Progenitor cell of endocrine pancreas (in vitro differentiated cells): ENCODE data around the gene SPDYE11. TPM values are rescaled to one million over a fixed set of nuclear protein-coding genes. Genes with fewer than 3 reads are reported as not detected.
"Not testable (repeated sequence)": the region's sequence is repeated elsewhere in the genome, so short reads cannot be mapped to it uniquely, and the experiment has no call there.

Source experiments
- DNase-seq: peaks from one replicate; pipeline ENCODE4 v3.0.0; 2021; ENCODE audit warnings: low spot score; ENCODE audit not compliant: unreplicated experiment
- H3K27ac Mint-ChIP-seq: 2 replicates; pipeline ENCODE4 v1.8.0; 2021; ENCODE audit warnings: mild to moderate bottlenecking, moderate library complexity, mixed read lengths
- H3K27me3 Mint-ChIP-seq: 2 replicates; pipeline ENCODE4 v1.8.0; 2021; ENCODE audit warnings: mixed read lengths
- H3K36me3 Mint-ChIP-seq: 2 replicates; pipeline ENCODE4 v1.8.0; 2022; ENCODE audit warnings: mixed read lengths; ENCODE audit not compliant: insufficient read depth
- H3K4me1 Mint-ChIP-seq: 2 replicates; pipeline ENCODE4 v1.8.0; 2021; ENCODE audit warnings: low read depth, mixed read lengths
- H3K4me3 Mint-ChIP-seq: 2 replicates; pipeline ENCODE4 v1.8.0; 2021; ENCODE audit warnings: low read depth, mild to moderate bottlenecking, moderate library complexity, mixed read lengths
- H3K9me3 Mint-ChIP-seq: 2 replicates; pipeline ENCODE4 v1.8.0; 2021; ENCODE audit warnings: low read depth, mixed read lengths
- long read RNA-seq: library from polyadenylated mRNA; unstranded; transcript quantifications from one replicate; pipeline ENCODE4 v2.0.0, GENCODE V29; 2020
- total RNA-seq: library from RNA; stranded (reverse); gene quantifications from 2 replicates; pipeline ENCODE4 v1.2.1, GENCODE V29; 2021

SPDYE11 gene, protein sequence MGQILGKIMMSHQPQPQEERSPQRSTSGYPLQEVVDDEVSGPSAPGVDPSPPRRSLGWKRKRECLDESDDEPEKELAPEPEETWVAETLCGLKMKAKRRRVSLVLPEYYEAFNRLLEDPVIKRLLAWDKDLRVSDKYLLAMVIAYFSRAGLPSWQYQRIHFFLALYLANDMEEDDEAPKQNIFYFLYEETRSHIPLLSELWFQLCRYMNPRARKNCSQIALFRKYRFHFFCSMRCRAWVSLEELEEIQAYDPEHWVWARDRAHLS
- total RNA-seq, result 0.22 TPM in 1 of 2 replicates, not detected in the other
- long read RNA-seq, result 0 reads

DNA sequence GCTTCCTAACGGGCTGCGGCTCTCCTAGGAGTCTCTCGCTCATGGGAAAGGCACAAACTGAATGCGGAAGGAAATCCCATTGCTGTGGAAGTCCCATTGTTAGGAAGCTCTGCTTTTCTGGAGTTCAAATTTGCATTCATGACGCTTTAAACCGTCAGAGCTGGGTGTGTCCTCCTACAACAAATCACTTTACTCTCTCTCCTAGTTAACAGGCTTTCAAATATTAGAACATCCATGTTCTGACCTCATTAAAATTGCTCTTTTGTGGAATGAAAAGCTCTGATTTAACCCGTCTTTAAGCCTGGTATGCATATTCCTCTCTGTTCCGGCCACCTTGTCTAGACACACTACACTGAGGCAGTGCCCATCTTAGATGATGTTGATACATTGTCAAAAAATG is at the start of gene SPDYE11:
TSS of gene SPDYE11 (minus strand) at position 101 of the 400 bp plus-strand sequence. CDS start 1,800 bp downstream, outside the sequence.
- H3K9me3 Mint-ChIP-seq, H3K4me3 Mint-ChIP-seq, DNase-seq, H3K4me1 Mint-ChIP-seq, H3K27ac Mint-ChIP-seq, H3K27me3 Mint-ChIP-seq, H3K36me3 Mint-ChIP-seq: not testable (repeated sequence)

DNA sequence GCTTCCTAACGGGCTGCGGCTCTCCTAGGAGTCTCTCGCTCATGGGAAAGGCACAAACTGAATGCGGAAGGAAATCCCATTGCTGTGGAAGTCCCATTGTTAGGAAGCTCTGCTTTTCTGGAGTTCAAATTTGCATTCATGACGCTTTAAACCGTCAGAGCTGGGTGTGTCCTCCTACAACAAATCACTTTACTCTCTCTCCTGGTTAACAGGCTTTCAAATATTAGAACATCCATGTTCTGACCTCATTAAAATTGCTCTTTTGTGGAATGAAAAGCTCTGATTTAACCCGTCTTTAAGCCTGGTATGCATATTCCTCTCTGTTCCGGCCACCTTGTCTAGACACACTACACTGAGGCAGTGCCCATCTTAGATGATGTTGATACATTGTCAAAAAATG is 28.2 kb upstream of the SPDYE11 start, which contains the start of gene SPDYE9:
TSS of gene SPDYE9 (minus strand) at position 101 of the 400 bp plus-strand sequence. CDS start 1,800 bp downstream, outside the sequence.
- not testable (repeated sequence) for H3K4me1 Mint-ChIP-seq, DNase-seq, H3K9me3 Mint-ChIP-seq, H3K36me3 Mint-ChIP-seq, H3K27me3 Mint-ChIP-seq, H3K4me3 Mint-ChIP-seq, H3K27ac Mint-ChIP-seq

DNA sequence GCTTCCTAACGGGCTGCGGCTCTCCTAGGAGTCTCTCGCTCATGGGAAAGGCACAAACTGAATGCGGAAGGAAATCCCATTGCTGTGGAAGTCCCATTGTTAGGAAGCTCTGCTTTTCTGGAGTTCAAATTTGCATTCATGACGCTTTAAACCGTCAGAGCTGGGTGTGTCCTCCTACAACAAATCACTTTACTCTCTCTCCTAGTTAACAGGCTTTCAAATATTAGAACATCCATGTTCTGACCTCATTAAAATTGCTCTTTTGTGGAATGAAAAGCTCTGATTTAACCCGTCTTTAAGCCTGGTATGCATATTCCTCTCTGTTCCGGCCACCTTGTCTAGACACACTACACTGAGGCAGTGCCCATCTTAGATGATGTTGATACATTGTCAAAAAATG is 28.0 kb downstream of the SPDYE11 start, which contains the start of gene SPDYE8:
TSS of gene SPDYE8 (minus strand) at position 101 of the 400 bp plus-strand sequence. CDS start 1,800 bp downstream, outside the sequence.
- H3K36me3 Mint-ChIP-seq, H3K27me3 Mint-ChIP-seq, DNase-seq, H3K4me3 Mint-ChIP-seq, H3K9me3 Mint-ChIP-seq, H3K4me1 Mint-ChIP-seq, H3K27ac Mint-ChIP-seq: not testable (repeated sequence)

DNA sequence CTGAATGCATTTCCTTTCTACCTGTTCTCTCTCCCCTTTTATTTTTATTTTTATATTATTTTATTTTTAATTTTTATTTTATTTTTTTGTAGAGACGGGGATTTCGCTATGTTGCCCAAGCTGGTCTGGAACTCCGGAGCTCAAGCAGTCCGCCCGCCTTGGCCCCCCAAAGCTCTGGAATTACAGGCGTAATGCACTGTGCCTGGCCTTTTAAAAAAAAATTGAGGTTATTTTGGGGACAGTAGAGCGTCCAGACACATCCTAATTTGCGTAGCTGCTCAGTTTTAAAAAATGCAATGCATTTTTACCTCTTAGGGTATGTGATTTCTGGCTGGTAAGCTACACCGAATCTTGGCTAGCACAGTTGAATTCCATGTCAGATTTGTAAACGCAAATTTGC is 51.2 kb downstream of the SPDYE11 start:
- not testable (repeated sequence) for H3K27ac Mint-ChIP-seq, H3K4me1 Mint-ChIP-seq, H3K36me3 Mint-ChIP-seq, DNase-seq, H3K27me3 Mint-ChIP-seq, H3K9me3 Mint-ChIP-seq
- H3K4me3 Mint-ChIP-seq, result peak overlapping the region; percentile 26

DNA sequence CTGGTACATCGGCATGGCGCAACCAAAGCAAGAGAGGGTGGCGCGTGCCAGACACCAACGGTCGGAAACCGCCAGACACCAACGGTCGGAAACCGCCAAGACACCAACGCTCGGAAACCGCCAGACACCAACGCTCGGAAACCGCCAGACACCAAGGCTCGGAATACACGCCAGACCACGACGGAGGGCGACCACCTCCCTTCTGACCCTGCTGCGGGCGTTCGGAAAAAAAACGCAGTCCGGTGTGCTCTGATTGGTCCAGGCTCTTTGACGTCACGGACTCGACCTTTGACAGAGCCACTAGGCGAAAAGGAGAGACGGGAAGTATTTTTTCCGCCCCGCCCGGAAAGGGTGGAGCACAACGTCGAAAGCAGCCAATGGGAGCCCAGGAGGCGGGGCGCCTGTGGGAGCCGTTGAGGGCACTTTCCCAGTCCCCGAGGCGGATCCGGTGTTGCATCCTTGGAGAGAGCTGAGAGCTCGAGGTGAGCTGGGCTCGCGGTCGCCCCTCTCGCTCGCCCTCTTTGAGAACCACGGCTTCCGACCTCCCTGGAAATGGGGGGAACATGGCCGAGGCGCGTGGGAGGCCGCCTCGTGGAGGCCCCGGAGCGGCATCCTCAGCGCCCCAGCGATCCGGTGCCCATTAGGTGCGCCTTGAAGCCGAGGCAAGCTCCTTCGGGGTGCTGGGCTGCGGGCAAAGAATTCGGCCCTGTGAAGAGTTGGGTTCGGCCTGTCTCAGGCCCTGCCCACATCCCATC is 51.8 kb downstream of the SPDYE11 start:
- Mint-ChIP-seq H3K4me3 (peak overlapping the region; percentile 95), H3K27ac (peak overlapping the region; percentile 99)
- DNase-seq, result peak; percentile 88
- H3K9me3 Mint-ChIP-seq, H3K27me3 Mint-ChIP-seq, H3K36me3 Mint-ChIP-seq, H3K4me1 Mint-ChIP-seq: not testable (repeated sequence)

DNA sequence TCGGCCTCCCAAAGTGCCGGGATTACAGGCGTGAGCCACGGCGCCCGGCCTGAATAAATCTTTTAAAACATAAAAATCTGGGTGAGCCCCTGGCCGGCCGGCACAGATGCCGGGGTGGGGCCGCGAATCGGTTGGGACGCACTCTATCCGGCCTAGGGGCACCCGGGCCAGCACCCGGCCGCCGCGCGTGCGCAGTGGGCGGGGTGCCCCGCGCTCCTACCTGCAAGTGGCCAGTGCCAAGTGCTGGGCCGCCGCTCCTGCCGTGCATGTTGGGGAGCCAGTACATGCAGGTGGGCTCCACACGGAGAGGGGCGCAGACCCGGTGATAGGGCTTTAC is 52.4 kb downstream of the SPDYE11 start:
- DNase-seq, result peak; percentile 66
- Mint-ChIP-seq H3K4me3 (peak overlapping the region; percentile 95), H3K27ac (peak overlapping the region; percentile 99)
- not testable (repeated sequence) for H3K27me3 Mint-ChIP-seq, H3K9me3 Mint-ChIP-seq, H3K4me1 Mint-ChIP-seq, H3K36me3 Mint-ChIP-seq

DNA sequence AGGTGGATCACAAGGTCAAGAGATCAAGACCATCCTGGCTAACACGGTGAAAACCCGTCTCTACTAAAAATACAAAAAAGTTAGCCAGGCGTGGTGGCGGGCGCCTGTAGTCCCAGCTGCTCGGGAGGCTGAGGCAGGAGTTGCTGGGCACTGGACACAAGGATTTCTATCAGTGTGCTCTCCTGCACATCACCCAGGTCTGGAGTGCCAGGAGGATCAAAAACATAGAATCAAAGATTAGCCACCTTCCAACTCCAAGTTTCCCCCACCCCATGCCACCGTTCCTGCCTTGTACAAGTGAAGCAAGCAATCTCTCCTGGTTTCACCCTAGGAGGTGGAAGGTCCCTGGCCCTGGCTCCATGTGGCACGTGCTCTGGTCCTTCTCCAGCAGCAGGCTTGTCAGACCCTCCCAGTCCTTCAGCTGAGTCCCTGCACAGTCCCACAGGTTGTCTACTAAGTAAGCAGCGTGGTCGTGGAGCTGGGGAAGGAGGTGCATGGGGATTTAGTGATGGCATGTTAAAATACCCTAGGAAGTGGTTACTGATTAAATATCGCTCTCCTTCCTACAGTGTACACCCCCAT is 59.7 kb downstream of the SPDYE11 start:
- not testable (repeated sequence) for H3K9me3 Mint-ChIP-seq, DNase-seq, H3K36me3 Mint-ChIP-seq, H3K27ac Mint-ChIP-seq, H3K27me3 Mint-ChIP-seq, H3K4me1 Mint-ChIP-seq, H3K4me3 Mint-ChIP-seq

Other genes starting within 250 kb of the SPDYE11 start
- gene TYW1B, start 229.7 kb downstream of the SPDYE11 start, total RNA-seq, result 4.2 and 5.7 TPM in 2 replicates
- gene POM121, start 132.8 kb downstream of the SPDYE11 start, total RNA-seq, result 53.2 and 53.6 TPM in 2 replicates
- gene TRIM74, start 88.4 kb downstream of the SPDYE11 start, total RNA-seq, result 2.1 and 2.4 TPM in 2 replicates
- gene SPDYE8, start 28.1 kb downstream of the SPDYE11 start, total RNA-seq, result 0.22 TPM in 1 of 2 replicates, not detected in the other
- 0.22 TPM in 1 of 2 replicates, not detected in the other for gene SPDYE9, start 28.1 kb upstream of the SPDYE11 start, total RNA-seq